HepG2 (cell line): Measurements from ENCODE around the gene ENTREP3. TPM values are rescaled to one million over a fixed set of nuclear protein-coding genes. Genes with fewer than 3 reads are reported as not detected.

Source experiments
- AGO1 ChIP-seq: fragments of 200-400 bp; formaldehyde crosslinking; IDR thresholded peaks from 2 replicates; pipeline ENCODE4 v1.6.1; 2017; ENCODE audit warnings: mild to moderate bottlenecking, low read depth, low read length, moderate library complexity; ENCODE audit not compliant: poor library complexity, severe bottlenecking
- CEBPB ChIP-seq: IDR thresholded peaks from 2 replicates; pipeline ENCODE4 v1.6.1; 2011; ENCODE audit warnings: low read depth, low read length, improper control_type of control experiment, borderline replicate concordance
- CENPT ChIP-seq: sonication (generic); formaldehyde crosslinking; IDR thresholded peaks from 2 replicates; pipeline ENCODE4 v1.8.0; 2022; ENCODE audit warnings: low read depth, mild to moderate bottlenecking, moderate library complexity, missing genetic modification reagents
- DRAP1 ChIP-seq: IDR thresholded peaks from 2 replicates; pipeline ENCODE4 v1.6.1; 2016; ENCODE audit warnings: missing genetic modification reagents, missing compliant biosample characterization
- HDAC1 ChIP-seq: sonication (generic); formaldehyde crosslinking; IDR thresholded peaks from 2 replicates; pipeline ENCODE4 v1.5.1; 2020; ENCODE audit warnings: mild to moderate bottlenecking, missing genetic modification reagents
- HNRNPH1 ChIP-seq: fragments of 200-400 bp; formaldehyde crosslinking; optimal IDR thresholded peaks from 2 replicates; pipeline ENCODE3; 2017; ENCODE audit warnings: mild to moderate bottlenecking, low read depth, low read length
- IRF1 ChIP-seq: sonication (generic); formaldehyde crosslinking; IDR thresholded peaks from 2 replicates; pipeline ENCODE4 v1.4.0; 2020; ENCODE audit warnings: low read depth, mild to moderate bottlenecking, missing genetic modification reagents
- PHF21A ChIP-seq: sonication (generic); formaldehyde crosslinking; IDR thresholded peaks from 2 replicates; pipeline ENCODE4 v1.5.0; 2020; ENCODE audit warnings: mild to moderate bottlenecking, missing genetic modification reagents
- PRDM15 ChIP-seq: sonication (generic); formaldehyde crosslinking; IDR thresholded peaks from 2 replicates; pipeline ENCODE4 v1.4.0; 2020; ENCODE audit warnings: missing genetic modification reagents
- ZNF549 ChIP-seq: sonication (generic); formaldehyde crosslinking; IDR thresholded peaks from 2 replicates; pipeline ENCODE4 v1.5.0; 2020; ENCODE audit warnings: missing genetic modification reagents
- ZNF552 ChIP-seq: sonication (generic); formaldehyde crosslinking; IDR thresholded peaks from 2 replicates; pipeline ENCODE4 v1.9.0; 2022; ENCODE audit warnings: missing genetic modification reagents, mild to moderate bottlenecking, borderline replicate concordance
- ZNF850 ChIP-seq: sonication (generic); formaldehyde crosslinking; conservative IDR thresholded peaks from 2 replicates; pipeline ENCODE4 v1.9.0; 2021; ENCODE audit warnings: mild to moderate bottlenecking, missing genetic modification reagents
- ZSCAN12 ChIP-seq: sonication (generic); formaldehyde crosslinking; IDR thresholded peaks from 2 replicates; pipeline ENCODE4 v1.9.0; 2021; ENCODE audit warnings: mild to moderate bottlenecking, missing genetic modification reagents
- ZSCAN29 ChIP-seq: sonication (generic); formaldehyde crosslinking; conservative IDR thresholded peaks from 2 replicates; pipeline ENCODE4 v1.4.0; 2020; ENCODE audit warnings: mild to moderate bottlenecking, missing genetic modification reagents
- ZSCAN30 ChIP-seq: sonication (generic); formaldehyde crosslinking; IDR thresholded peaks from 2 replicates; pipeline ENCODE4 v1.5.0; 2020; ENCODE audit warnings: mild to moderate bottlenecking, missing genetic modification reagents
- polyA plus RNA-seq, 8 experiments: library from polyadenylated mRNA; depleted of rRNA in 3 of 8; stranded (reverse) in 7 of 8; unstranded in 1 of 8; fragments of >200 nt; fragmentation: Illumina TruSeq in 4 of 8; extraction: Trizol in 4 of 8; gene quantifications; 2 replicates each; pipeline versions ENCODE4 v1.2.1 to v1.2.3, GENCODE V29; 2011 to 2016; ENCODE audit warnings: low read depth in 4 of 8, missing spikeins in 1 of 8, mixed read lengths in 1 of 8; ENCODE audit not compliant: insufficient read depth in 1 of 8
- total RNA-seq, 5 experiments: library from RNA; depleted of rRNA; stranded (reverse); fragments of >200 nt; fragmentation: Illumina TruSeq; extraction: Trizol; gene quantifications; 2 replicates each; pipeline ENCODE4 v1.2.3, GENCODE V29; 2016; ENCODE audit warnings: low read depth in 1 of 5

The ENTREP3 gene
- total and polyA plus RNA-seq, 2 of the 13 experiments (the other 11 are each of a cell fraction or from before 2014, with no cell fraction given), result 4.1 to 9.9 TPM

GRCh38 chr1:155241069-155241679 lies 14.1 kb downstream of the ENTREP3 start (continued):
- TF ChIP-seq ZSCAN30 (CRISPR knock-in tag) (no peak), ZNF549 (CRISPR knock-in tag) (no peak), ZSCAN12 (CRISPR knock-in tag) (no peak), DRAP1 (CRISPR knock-in tag) (no peak), CENPT (no peak), PHF21A (CRISPR knock-in tag) (peak; percentile 58; the same call in 1 of the 2 replicates), HDAC1 (CRISPR knock-in tag) (peak; percentile 93), AGO1 (no peak), CEBPB (peak; percentile 89), ZNF552 (CRISPR knock-in tag) (no peak), ZNF850 (CRISPR knock-in tag) (no peak), IRF1 (CRISPR knock-in tag) (no peak), ZSCAN29 (CRISPR knock-in tag) (no peak), PRDM15 (CRISPR knock-in tag) (no peak), HNRNPH1 (no peak)
- TF ChIP-seq, all 625 proteins: peak for 98
